NCI-H748 (cell line): ENCODE measurements around the gene PROZ.
"Not testable (repeated sequence)": the region's sequence is repeated elsewhere in the genome, so short reads cannot be mapped to it uniquely, and the experiment has no call there.

Experiments used
- DNase-seq: peaks from one replicate; lab custom pipeline; 2025; ENCODE audit not compliant: unreplicated experiment; lab: John Stamatoyannopoulos, UW

Gene PROZ

GRCh38 chr13:113153810-113154748 lies 4.4 kb upstream of the PROZ start:
- DNase-seq = peak; percentile 67

GRCh38 chr13:113155201-113155600 lies 3.2 kb upstream of the PROZ start:
- DNase-seq = peak; percentile 9

GRCh38 chr13:113155982-113156655 lies 2.3 kb upstream of the PROZ start:
- no peak for DNase-seq

GRCh38 chr13:113157206-113157928 lies 1.1 kb upstream of the PROZ start:
- DNase-seq = no peak

GRCh38 chr13:113158946-113159345 lies 498 bp downstream of the PROZ start:
- no peak for DNase-seq

GRCh38 chr13:113159701-113160100 lies 1.3 kb downstream of the PROZ start:
- DNase-seq = no peak

- no peak for DNase-seq
Observed at GRCh38 chr13:113160983-113161382, 2.5 kb downstream of the PROZ start.

- DNase-seq = no peak
Observed at GRCh38 chr13:113161433-113161832, 3.0 kb downstream of the PROZ start.

- DNase-seq = not testable (repeated sequence)
Observed at GRCh38 chr13:113161975-113162374, 3.5 kb downstream of the PROZ start.

- DNase-seq = peak; percentile 48
Observed at GRCh38 chr13:113162783-113163685, 4.6 kb downstream of the PROZ start.

GRCh38 chr13:113164492-113164891 lies 6.0 kb downstream of the PROZ start:
- no peak for DNase-seq

- no peak for DNase-seq
Observed at GRCh38 chr13:113166266-113166665, 7.8 kb downstream of the PROZ start.

- DNase-seq = no peak
Observed at GRCh38 chr13:113166681-113167080, 8.2 kb downstream of the PROZ start.

- no peak for DNase-seq
Observed at GRCh38 chr13:113167155-113167554, 8.7 kb downstream of the PROZ start.

- DNase-seq = no peak
Observed at GRCh38 chr13:113167575-113167974, 9.1 kb downstream of the PROZ start.

- DNase-seq = no peak
Observed at GRCh38 chr13:113168211-113168610, 9.8 kb downstream of the PROZ start.

- peak; percentile 59 for DNase-seq
Observed at GRCh38 chr13:113169277-113170272, 11.1 kb downstream of the PROZ start.

- no peak for DNase-seq
Observed at GRCh38 chr13:113170511-113170910, 12.1 kb downstream of the PROZ start.
